ENCODE results near the gene NPIPB2. TPM values are rescaled to one million over a fixed set of nuclear protein-coding genes. Genes with fewer than 3 reads are reported as not detected.

Gene NPIPB2
- total RNA-seq, 1 experiment from 2014 or later, result not detected

DNA sequence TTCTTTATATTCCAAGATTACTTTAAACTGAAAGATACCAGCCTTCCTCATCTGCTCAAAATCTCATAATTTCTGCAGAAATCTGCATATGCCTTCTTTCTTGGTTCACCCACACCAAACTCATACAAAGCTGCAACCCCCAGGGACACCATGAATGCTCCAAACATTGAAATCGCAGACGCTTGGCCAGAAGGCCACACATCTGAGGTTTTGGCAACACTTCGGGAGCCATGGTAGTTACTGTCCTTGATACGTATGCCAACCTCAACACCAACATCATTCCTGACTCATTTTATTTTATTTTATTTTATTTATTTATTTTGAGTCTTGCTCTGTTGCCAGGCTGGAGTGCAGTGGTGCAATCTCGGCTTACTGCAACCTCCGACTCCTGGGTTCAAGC, 37.9 kb downstream of the NPIPB2 start:
- DNase-seq (ENCODE audit: low read depth), result no peak

DNA sequence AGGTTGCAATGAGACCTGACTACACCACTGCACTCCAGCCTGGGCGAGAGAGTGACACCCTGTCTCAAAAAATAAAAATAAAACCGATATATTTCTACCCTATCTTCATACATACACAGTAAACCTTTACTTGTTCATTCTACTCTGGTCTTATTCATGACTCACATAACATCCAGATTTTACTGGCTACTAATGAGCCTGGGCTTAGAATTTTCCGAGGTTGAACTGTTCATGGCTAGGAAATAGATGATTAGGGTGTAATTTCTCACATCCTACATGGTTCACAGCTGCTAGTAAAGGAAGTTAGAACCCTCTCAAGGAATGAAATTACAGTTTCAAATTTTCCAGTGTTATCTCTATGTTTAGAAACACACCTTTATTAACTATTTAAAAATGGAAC, 40.8 kb downstream of the NPIPB2 start:
- DNase-seq (ENCODE audit: low read depth), result no peak

DNA sequence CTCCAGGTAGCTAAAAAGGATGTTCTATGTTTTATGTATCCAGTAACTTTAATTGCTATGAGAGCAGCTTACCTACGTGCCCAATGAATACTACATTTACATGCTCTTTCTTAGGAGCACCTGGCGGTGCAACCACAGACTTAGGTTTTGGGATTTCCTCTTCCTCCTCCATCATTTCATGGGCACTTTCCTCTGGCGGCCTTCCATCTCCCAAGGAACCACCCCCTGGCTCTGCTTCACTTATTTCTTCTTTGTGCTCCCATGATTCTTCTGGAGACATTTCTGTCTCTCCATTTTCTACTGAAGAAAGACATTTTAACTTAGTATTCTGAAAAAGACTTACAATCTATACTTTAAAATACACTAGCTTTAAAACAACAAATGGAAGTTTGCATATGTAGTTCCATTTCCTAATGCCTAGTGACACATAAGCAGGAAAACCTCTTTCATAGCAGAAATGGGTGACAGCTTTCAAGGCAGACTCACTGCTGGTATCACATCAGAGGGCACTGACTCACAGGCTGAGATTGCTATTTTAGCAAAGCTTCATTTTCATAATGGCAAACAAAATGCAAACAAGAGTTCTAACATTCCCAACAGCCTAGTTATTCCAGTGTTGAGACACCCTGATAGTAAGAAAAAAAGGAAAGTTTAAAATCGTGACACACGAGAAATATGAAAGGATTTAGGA, 45.2 kb downstream of the NPIPB2 start:
- peak; percentile 33 for DNase-seq (ENCODE audit: low read depth)

DNA sequence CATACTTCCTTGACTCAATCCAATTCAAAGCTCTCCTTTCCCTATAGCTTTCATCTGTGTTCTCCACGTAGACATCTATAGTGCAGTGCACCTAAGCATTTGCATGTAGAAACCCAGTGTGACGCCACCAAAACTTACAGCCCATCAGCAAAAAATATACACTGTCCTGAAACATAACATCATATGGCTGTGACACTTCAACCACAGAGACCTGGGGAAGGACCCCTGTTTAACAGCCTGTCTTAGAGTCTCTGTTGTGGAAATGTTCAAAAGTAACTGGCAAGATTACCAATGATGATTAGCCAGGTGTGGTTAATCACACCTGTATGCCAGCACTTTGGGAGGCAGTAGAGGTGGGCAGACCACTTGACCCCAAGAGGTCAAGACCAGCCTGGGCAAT, 48.3 kb downstream of the NPIPB2 start:
- DNase-seq (ENCODE audit: low read depth), result no peak

DNA sequence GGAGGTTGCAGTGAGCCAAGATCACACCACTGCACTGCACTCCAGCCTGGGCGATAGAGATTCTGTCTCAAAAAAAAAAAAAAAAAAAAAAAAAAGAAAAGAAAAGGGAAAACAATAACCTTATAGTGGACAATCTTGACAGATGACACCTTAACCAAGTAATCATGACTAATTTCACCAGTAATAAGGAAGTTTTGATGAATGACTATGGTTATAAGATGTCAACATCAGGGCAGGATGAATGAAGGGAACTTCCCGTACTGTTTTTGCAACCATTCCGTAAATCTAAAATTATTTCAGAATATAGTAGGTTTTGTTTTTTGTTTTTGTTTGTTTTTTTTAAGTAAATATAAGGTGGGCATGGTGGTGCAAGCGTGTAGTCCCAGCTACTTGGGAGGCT, 49.1 kb downstream of the NPIPB2 start:
- no peak for DNase-seq (ENCODE audit: low read depth)

DNA sequence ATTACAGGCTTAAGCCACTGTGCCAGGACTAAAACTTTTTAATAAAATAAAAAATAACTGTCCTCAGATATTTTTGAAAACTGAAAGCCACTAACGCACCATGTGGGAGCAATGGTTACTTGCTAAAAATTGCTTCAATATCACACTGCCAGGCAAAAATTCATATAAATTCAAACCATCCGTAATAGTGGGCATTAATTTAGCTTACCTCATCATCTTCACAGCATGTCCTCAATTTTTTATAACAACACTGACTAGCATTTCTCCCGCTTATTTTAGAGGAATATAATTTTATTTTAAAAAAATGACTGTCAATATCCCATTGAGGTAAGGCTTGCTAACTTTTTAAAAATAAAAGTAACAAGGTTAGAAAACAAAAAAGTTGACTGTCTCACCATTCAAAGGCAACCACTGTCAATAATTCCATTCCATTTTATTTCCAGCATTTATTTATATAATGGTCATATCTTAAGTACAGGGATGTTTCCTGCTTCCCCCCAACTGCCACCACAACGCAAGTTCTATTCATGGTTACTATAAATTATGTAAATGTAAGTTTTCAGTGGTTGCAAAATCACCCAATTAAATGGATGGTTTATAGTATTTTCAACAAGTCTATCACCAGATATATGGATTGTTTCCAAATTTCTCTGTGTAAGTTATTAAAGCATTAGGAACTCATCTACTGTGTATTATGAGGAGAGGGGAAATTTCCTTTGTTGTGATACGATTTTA, 51.4 kb downstream of the NPIPB2 start:
- no peak for DNase-seq (ENCODE audit: low read depth)

DNA sequence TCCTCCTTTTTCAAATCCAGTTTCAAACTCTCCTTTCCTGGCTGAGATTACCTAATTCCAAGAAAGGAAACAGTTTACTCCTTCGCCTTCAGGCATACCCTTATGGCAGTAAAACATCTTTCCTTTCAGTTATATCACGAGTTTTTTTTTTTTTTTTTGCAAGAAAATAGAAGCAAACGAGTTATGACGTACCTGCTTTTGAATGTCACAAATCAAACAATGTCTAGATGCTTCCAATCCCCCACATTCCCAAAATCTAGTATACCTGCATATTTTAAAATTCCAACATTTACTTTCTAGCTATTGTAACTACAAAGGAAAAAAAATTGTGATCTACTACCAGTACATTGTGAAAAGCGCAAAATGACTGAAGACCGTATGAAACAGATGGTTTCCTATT, 55.0 kb downstream of the NPIPB2 start:
- no peak for DNase-seq (ENCODE audit: low read depth)

DNA sequence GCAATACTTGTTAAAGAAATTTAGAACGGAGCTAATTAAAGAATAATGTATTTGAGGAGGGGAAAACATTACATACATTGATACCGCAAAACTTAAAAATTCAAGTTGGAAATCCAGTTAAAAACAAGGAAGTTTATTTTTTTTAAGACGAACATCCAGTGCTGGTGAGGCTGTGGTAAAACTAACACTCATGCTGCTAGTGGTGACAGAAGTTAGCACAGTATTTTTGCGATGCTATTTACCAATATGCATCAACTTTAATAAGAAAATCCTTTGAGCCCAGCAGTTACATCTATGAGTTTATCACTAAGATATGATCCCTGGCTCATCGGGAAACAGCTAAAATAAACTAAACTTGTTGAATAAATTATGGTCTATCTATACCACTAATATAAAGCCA, 57.8 kb downstream of the NPIPB2 start:
- DNase-seq (ENCODE audit: low read depth), result no peak

DNA sequence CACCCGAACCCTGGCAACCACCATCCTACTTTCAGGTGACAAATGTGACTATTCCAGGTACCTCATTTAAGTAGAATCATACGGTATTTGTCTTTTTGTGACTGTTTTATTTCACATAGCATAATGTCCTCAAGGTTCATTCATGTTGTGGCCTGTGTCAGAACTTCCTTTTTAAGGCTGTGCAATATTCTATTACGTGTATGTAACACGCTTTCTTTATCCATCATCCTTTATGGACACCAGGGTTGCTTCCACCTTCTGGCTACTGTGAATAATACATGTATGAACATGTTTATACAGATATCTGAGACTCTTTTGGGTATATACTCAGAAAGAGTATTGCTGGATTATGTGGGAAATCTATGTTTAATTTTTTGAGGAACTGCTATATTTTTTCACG, 61.8 kb downstream of the NPIPB2 start:
- DNase-seq (ENCODE audit: low read depth), result no peak

DNA sequence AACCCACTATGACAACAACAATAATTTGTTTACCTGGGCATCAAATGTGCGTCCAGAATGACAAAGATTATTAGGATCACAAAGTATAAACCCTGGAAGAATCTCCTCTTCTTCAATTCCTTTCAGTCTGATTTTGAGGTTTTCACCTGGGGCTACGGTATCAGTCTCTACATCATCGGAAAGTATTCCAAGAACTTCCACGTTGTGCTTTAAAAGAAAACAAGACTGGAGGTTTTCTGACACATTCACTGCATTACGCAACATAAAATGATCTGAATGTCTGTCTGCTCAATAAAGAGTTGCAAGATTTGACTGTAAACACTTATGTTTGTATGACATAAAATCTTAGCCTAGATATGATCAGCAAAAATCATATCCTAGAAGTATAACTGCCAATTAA, 64.5 kb downstream of the NPIPB2 start:
- DNase-seq (ENCODE audit: low read depth), result no peak

Other genes starting within 250 kb of the NPIPB2 start
- gene TXNDC11, start 199.2 kb downstream of the NPIPB2 start, total RNA-seq (2014; rRNA removed; shearing (Covaris generic)), result 15.8 and 22.5 TPM in 2 replicates
- gene ZC3H7A, start 144.8 kb downstream of the NPIPB2 start, total RNA-seq (2014; rRNA removed; shearing (Covaris generic)), result 15.1 and 22.7 TPM in 2 replicates
- 270 and 395 TPM in 2 replicates for gene RSL1D1, start 90.5 kb downstream of the NPIPB2 start, total RNA-seq (2014; rRNA removed; shearing (Covaris generic))
- gene GSPT1, start 26.1 kb downstream of the NPIPB2 start, total RNA-seq (2014; rRNA removed; shearing (Covaris generic)), result 114 TPM in 2 replicates
- not detected in 2 replicates for gene TNFRSF17, start 23.2 kb upstream of the NPIPB2 start, total RNA-seq (2014; rRNA removed; shearing (Covaris generic))
- 3.0 and 7.2 TPM in 2 replicates for gene SNX29, start 34.7 kb upstream of the NPIPB2 start, total RNA-seq (2014; rRNA removed; shearing (Covaris generic))